NT2/D1 (cell line): Measurements from ENCODE around the gene OSM.

Experiments
- SUZ12 ChIP-seq: IDR thresholded peaks from 2 replicates; pipeline ENCODE4 v1.6.1; 2011; ENCODE audit not compliant: insufficient read length, insufficient read depth; ENCODE audit errors: extremely low read depth
- YY1 ChIP-seq: IDR thresholded peaks from 2 replicates; pipeline ENCODE4 v1.6.1; 2011; ENCODE audit not compliant: insufficient read length, insufficient read depth
- ZNF274 ChIP-seq: IDR thresholded peaks from 2 replicates; pipeline ENCODE4 v1.6.1; 2011; ENCODE audit warnings: mild to moderate bottlenecking, low read depth, low read length

DNA sequence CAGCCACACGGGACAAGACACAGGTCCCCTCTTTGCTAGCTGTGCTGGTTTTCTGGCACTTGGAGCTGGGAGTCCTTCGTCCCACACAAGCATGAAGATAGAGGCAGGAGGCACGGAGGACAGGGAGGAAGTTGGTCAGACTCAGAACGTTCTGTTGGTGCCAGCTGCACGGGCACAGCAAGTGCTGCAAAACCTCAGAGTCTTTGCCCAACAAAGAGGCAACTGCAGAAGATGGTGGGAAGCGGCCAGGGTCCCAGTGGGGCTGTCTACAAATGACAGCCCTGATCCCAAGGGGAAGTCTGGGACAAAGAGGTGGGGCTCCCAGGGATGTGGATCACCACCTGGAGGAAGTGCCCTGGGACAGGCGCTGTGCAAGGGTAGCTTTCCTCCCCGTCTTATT, 9.4 kb upstream of the OSM start:
- TF ChIP-seq ZNF274, result no peak
- TF ChIP-seq YY1, result no peak
- TF ChIP-seq SUZ12, result no peak
